GM23338 (cell line): ENCODE results near the gene MEP1A. TPM values are rescaled to one million over a fixed set of nuclear protein-coding genes. Genes with fewer than 3 reads are reported as not detected.

Experiments
- ATAC-seq: fragments of 200-7000 bp; cut with Tn5 transposase; 3 replicates; pipeline ENCODE4 v1.9.1; 2020
- DNase-seq: peaks from one replicate; pipeline ENCODE4 v3.0.0-alpha.2; 2015; ENCODE audit warnings: low spot score
- H2AFZ ChIP-seq: fragments of 200-600 bp; sonication (generic); 2 replicates; pipeline ENCODE4 v1.8.0; 2016; ENCODE audit warnings: antibody characterized with exemption, mild to moderate bottlenecking, moderate library complexity
- H3F3A ChIP-seq: fragments of 200-600 bp; sonication (generic); replicated peaks from 2 replicates; pipeline ENCODE4 v1.8.0; 2017; ENCODE audit warnings: antibody characterized with exemption, mixed run types, low read depth
- H3K27ac ChIP-seq: fragments of 200-600 bp; sonication (generic); 2 replicates; pipeline ENCODE4 v1.6.1; 2016; ENCODE audit warnings: low read depth
- H3K27me3 ChIP-seq: fragments of 200-600 bp; sonication (generic); 2 replicates; pipeline ENCODE4 v1.8.0; 2016; ENCODE audit warnings: mild to moderate bottlenecking, mixed run types, moderate library complexity; ENCODE audit not compliant: insufficient read depth
- H3K36me3 ChIP-seq: fragments of 200-600 bp; sonication (generic); 2 replicates; pipeline ENCODE4 v1.8.0; 2016; ENCODE audit warnings: mild to moderate bottlenecking; ENCODE audit not compliant: insufficient read depth
- H3K4me1 ChIP-seq: fragments of 200-600 bp; sonication (generic); 2 replicates; pipeline ENCODE4 v1.8.0; 2016; ENCODE audit warnings: mild to moderate bottlenecking, moderate library complexity; ENCODE audit not compliant: insufficient read depth
- H3K4me2 ChIP-seq: fragments of 200-600 bp; sonication (generic); 2 replicates; pipeline ENCODE4 v1.7.1; 2017; ENCODE audit warnings: mixed run types
- H3K4me3 ChIP-seq: fragments of 200-600 bp; sonication (generic); 2 replicates; pipeline ENCODE4 v1.6.1; 2016; ENCODE audit warnings: mixed run types
- H3K79me2 ChIP-seq: fragments of 200-600 bp; sonication (generic); replicated peaks from 2 replicates; pipeline ENCODE4 v1.8.0; 2017; ENCODE audit warnings: mild to moderate bottlenecking; ENCODE audit not compliant: insufficient read depth
- H3K9me2 ChIP-seq: fragments of 200-600 bp; sonication (generic); 2 replicates; pipeline ENCODE4 v1.8.0; 2017; ENCODE audit not compliant: insufficient read depth
- H4K20me1 ChIP-seq: fragments of 200-600 bp; sonication (generic); replicated peaks from 2 replicates; pipeline ENCODE4 v1.8.0; 2017; ENCODE audit warnings: mild to moderate bottlenecking; ENCODE audit not compliant: insufficient read depth
- H3K27ac Mint-ChIP-seq: 2 replicates; pipeline ENCODE4 v1.8.0; 2020; ENCODE audit warnings: inconsistent platforms, mild to moderate bottlenecking, moderate library complexity, mixed read lengths
- H3K27me3 Mint-ChIP-seq: 3 replicates; pipeline ENCODE4 v1.8.0; 2022; ENCODE audit warnings: low read depth, mild to moderate bottlenecking, moderate library complexity, mixed read lengths, inconsistent platforms; ENCODE audit not compliant: insufficient read depth, poor library complexity
- H3K36me3 Mint-ChIP-seq: 3 replicates; pipeline ENCODE4 v1.8.0; 2021; ENCODE audit warnings: low read depth, mild to moderate bottlenecking, inconsistent platforms, moderate library complexity, mixed read lengths
- H3K4me1 Mint-ChIP-seq: 3 replicates; pipeline ENCODE4 v1.8.0; 2020; ENCODE audit warnings: mild to moderate bottlenecking, inconsistent platforms, mixed read lengths
- H3K4me3 Mint-ChIP-seq: 3 replicates; pipeline ENCODE4 v1.8.0; 2021; ENCODE audit warnings: moderate library complexity, mild to moderate bottlenecking, inconsistent platforms, mixed read lengths
- H3K9me3 Mint-ChIP-seq: 3 replicates; pipeline ENCODE4 v1.8.0; 2020; ENCODE audit warnings: moderate library complexity, mild to moderate bottlenecking, inconsistent platforms, mixed read lengths
- CREB1 ChIP-seq: fragments of 250-450 bp; sonication (Bioruptor Pico); IDR thresholded peaks from 2 replicates; pipeline ENCODE4 v1.5.0; 2020; ENCODE audit warnings: low read depth, mild to moderate bottlenecking, moderate library complexity
- ETS1 ChIP-seq: IDR thresholded peaks from 2 replicates; pipeline ENCODE4 v1.6.1; 2016; ENCODE audit warnings: antibody characterized with exemption
- EZH2 ChIP-seq: fragments of 200-600 bp; sonication (generic); IDR thresholded peaks from one replicate; pipeline ENCODE4 v1.8.0; 2017; ENCODE audit warnings: antibody characterized with exemption, mild to moderate bottlenecking, low read depth; ENCODE audit not compliant: unreplicated experiment
- EZH2phosphoT487 ChIP-seq: fragments of 200-600 bp; sonication (generic); IDR thresholded peaks from one replicate; pipeline ENCODE4 v1.8.1; 2018; ENCODE audit warnings: antibody characterized with exemption; ENCODE audit not compliant: unreplicated experiment
- JUNB ChIP-seq: IDR thresholded peaks from one replicate; pipeline ENCODE4 v1.6.1; 2016; ENCODE audit warnings: antibody characterized with exemption; ENCODE audit not compliant: unreplicated experiment
- NANOG ChIP-seq: IDR thresholded peaks from 2 replicates; pipeline ENCODE4 v1.6.1; 2016; ENCODE audit warnings: antibody characterized with exemption, borderline replicate concordance
- POLR2AphosphoS5 ChIP-seq: IDR thresholded peaks from 2 replicates; pipeline ENCODE4 v1.6.1; 2016; ENCODE audit warnings: antibody characterized with exemption, low read depth
- STAT1 ChIP-seq: IDR thresholded peaks from one replicate; pipeline ENCODE4 v1.6.1; 2016; ENCODE audit warnings: antibody characterized with exemption; ENCODE audit not compliant: unreplicated experiment
- ZNF114 ChIP-seq: fragments of 250-450 bp; sonication (Bioruptor Pico); IDR thresholded peaks from 2 replicates; pipeline ENCODE4 v1.5.0; 2020; ENCODE audit warnings: mild to moderate bottlenecking, moderate library complexity
- ZNF331 ChIP-seq: fragments of 250-450 bp; sonication (Bioruptor Pico); IDR thresholded peaks from 2 replicates; pipeline ENCODE4 v1.5.0; 2020; ENCODE audit warnings: low read depth, mild to moderate bottlenecking, moderate library complexity
- polyA plus RNA-seq: library from polyadenylated mRNA; unstranded; fragments of >200 nt; fragmentation: Nextera tagmentation; extraction: Ambion mirVana; gene quantifications from 2 replicates; pipeline ENCODE4 v1.2.1, GENCODE V29; 2016
- total RNA-seq: library from RNA; depleted of rRNA; stranded (reverse); fragments of >200 nt; shearing (Covaris generic); gene quantifications from 2 replicates; pipeline ENCODE4 v1.2.3, GENCODE V29; 2014
- TF ChIP-seq, protein P1 (sequence below): fragments of 250-450 bp; sonication (Bioruptor Pico); IDR thresholded peaks from 2 replicates; pipeline ENCODE4 v1.5.0; 2020; ENCODE audit warnings: mild to moderate bottlenecking, moderate library complexity
- TF ChIP-seq, protein P2 (sequence below): IDR thresholded peaks from one replicate; pipeline ENCODE4 v1.6.1; 2018; ENCODE audit warnings: antibody characterized with exemption; ENCODE audit not compliant: unreplicated experiment
- TF ChIP-seq, protein P3 (sequence below), 2 experiments: fragments of 200-600 bp in 1 of 2; sonication (generic) in 1 of 2; conservative IDR thresholded peaks; 2 replicates each; pipeline versions ENCODE4 v1.5.1 to v1.6.1; 2016 to 2017; ENCODE audit warnings: antibody characterized with exemption in 2 of 2, low read depth in 2 of 2, mild to moderate bottlenecking in 2 of 2, moderate library complexity in 1 of 2

The MEP1A gene
- total and polyA plus RNA-seq, 2 experiments from 2014 or later: not detected

GRCh38 chr6:46760925-46761324 lies 32.3 kb upstream of the MEP1A start:
- Mint-ChIP-seq H3K4me3 (no peak overlapping the region), H3K4me1 (no peaks in the 10 kb centered on the region), H3K27ac (no peak overlapping the region), H3K36me3 (no peaks in the 10 kb centered on the region), H3K9me3 (no peaks in the 10 kb centered on the region; the same call in 2 of the 3 replicates), H3K27me3 (peaks cover 2% of the 10 kb centered on the region)
- TF ChIP-seq STAT1: no peak
- no peak for TF ChIP-seq POLR2AphosphoS5
- TF ChIP-seq, protein P1, sequence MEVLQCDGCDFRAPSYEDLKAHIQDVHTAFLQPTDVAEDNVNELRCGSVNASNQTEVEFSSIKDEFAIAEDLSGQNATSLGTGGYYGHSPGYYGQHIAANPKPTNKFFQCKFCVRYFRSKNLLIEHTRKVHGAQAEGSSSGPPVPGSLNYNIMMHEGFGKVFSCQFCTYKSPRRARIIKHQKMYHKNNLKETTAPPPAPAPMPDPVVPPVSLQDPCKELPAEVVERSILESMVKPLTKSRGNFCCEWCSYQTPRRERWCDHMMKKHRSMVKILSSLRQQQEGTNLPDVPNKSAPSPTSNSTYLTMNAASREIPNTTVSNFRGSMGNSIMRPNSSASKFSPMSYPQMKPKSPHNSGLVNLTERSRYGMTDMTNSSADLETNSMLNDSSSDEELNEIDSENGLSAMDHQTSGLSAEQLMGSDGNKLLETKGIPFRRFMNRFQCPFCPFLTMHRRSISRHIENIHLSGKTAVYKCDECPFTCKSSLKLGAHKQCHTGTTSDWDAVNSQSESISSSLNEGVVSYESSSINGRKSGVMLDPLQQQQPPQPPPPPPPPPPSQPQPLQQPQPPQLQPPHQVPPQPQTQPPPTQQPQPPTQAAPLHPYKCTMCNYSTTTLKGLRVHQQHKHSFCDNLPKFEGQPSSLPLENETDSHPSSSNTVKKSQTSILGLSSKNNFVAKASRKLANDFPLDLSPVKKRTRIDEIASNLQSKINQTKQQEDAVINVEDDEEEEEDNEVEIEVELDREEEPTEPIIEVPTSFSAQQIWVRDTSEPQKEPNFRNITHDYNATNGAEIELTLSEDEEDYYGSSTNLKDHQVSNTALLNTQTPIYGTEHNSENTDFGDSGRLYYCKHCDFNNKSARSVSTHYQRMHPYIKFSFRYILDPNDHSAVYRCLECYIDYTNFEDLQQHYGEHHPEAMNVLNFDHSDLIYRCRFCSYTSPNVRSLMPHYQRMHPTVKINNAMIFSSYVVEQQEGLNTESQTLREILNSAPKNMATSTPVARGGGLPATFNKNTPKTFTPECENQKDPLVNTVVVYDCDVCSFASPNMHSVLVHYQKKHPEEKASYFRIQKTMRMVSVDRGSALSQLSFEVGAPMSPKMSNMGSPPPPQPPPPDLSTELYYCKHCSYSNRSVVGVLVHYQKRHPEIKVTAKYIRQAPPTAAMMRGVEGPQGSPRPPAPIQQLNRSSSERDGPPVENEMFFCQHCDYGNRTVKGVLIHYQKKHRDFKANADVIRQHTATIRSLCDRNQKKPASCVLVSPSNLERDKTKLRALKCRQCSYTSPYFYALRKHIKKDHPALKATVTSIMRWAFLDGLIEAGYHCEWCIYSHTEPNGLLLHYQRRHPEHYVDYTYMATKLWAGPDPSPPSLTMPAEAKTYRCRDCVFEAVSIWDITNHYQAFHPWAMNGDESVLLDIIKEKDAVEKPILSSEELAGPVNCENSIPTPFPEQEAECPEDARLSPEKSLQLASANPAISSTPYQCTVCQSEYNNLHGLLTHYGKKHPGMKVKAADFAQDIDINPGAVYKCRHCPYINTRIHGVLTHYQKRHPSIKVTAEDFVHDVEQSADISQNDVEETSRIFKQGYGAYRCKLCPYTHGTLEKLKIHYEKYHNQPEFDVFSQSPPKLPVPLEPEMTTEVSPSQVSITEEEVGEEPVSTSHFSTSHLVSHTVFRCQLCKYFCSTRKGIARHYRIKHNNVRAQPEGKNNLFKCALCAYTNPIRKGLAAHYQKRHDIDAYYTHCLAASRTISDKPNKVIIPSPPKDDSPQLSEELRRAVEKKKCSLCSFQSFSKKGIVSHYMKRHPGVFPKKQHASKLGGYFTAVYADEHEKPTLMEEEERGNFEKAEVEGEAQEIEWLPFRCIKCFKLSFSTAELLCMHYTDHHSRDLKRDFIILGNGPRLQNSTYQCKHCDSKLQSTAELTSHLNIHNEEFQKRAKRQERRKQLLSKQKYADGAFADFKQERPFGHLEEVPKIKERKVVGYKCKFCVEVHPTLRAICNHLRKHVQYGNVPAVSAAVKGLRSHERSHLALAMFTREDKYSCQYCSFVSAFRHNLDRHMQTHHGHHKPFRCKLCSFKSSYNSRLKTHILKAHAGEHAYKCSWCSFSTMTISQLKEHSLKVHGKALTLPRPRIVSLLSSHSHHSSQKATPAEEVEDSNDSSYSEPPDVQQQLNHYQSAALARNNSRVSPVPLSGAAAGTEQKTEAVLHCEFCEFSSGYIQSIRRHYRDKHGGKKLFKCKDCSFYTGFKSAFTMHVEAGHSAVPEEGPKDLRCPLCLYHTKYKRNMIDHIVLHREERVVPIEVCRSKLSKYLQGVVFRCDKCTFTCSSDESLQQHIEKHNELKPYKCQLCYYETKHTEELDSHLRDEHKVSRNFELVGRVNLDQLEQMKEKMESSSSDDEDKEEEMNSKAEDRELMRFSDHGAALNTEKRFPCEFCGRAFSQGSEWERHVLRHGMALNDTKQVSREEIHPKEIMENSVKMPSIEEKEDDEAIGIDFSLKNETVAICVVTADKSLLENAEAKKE (CRISPR knock-in tag): no peak
- no peak for TF ChIP-seq CREB1 (CRISPR knock-in tag)
- no peak for TF ChIP-seq ZNF331
- no peak for TF ChIP-seq EZH2phosphoT487
- TF ChIP-seq, protein P2, sequence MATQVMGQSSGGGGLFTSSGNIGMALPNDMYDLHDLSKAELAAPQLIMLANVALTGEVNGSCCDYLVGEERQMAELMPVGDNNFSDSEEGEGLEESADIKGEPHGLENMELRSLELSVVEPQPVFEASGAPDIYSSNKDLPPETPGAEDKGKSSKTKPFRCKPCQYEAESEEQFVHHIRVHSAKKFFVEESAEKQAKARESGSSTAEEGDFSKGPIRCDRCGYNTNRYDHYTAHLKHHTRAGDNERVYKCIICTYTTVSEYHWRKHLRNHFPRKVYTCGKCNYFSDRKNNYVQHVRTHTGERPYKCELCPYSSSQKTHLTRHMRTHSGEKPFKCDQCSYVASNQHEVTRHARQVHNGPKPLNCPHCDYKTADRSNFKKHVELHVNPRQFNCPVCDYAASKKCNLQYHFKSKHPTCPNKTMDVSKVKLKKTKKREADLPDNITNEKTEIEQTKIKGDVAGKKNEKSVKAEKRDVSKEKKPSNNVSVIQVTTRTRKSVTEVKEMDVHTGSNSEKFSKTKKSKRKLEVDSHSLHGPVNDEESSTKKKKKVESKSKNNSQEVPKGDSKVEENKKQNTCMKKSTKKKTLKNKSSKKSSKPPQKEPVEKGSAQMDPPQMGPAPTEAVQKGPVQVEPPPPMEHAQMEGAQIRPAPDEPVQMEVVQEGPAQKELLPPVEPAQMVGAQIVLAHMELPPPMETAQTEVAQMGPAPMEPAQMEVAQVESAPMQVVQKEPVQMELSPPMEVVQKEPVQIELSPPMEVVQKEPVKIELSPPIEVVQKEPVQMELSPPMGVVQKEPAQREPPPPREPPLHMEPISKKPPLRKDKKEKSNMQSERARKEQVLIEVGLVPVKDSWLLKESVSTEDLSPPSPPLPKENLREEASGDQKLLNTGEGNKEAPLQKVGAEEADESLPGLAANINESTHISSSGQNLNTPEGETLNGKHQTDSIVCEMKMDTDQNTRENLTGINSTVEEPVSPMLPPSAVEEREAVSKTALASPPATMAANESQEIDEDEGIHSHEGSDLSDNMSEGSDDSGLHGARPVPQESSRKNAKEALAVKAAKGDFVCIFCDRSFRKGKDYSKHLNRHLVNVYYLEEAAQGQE: no peak
- TF ChIP-seq EZH2: no peak
- TF ChIP-seq ETS1: no peak
- TF ChIP-seq, protein P3, sequence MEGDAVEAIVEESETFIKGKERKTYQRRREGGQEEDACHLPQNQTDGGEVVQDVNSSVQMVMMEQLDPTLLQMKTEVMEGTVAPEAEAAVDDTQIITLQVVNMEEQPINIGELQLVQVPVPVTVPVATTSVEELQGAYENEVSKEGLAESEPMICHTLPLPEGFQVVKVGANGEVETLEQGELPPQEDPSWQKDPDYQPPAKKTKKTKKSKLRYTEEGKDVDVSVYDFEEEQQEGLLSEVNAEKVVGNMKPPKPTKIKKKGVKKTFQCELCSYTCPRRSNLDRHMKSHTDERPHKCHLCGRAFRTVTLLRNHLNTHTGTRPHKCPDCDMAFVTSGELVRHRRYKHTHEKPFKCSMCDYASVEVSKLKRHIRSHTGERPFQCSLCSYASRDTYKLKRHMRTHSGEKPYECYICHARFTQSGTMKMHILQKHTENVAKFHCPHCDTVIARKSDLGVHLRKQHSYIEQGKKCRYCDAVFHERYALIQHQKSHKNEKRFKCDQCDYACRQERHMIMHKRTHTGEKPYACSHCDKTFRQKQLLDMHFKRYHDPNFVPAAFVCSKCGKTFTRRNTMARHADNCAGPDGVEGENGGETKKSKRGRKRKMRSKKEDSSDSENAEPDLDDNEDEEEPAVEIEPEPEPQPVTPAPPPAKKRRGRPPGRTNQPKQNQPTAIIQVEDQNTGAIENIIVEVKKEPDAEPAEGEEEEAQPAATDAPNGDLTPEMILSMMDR (conservative IDR thresholded peaks at IDR 0.05; ENCODE audit: low read depth in 2 of 2): no peak
- TF ChIP-seq JUNB: no peak
- TF ChIP-seq NANOG: no peak
- no peak for TF ChIP-seq ZNF114 (CRISPR knock-in tag)
- Histone ChIP-seq H2AFZ (no peak overlapping the region), H3K4me2 (no peak overlapping the region), H3K27me3 (no peaks in the 10 kb centered on the region), H3K79me2 (no peaks in the 10 kb centered on the region), H4K20me1 (no peaks in the 10 kb centered on the region), H3K27ac (no peak overlapping the region), H3F3A (no peaks in the 10 kb centered on the region), H3K4me1 (peaks cover 6% of the 10 kb centered on the region; the same call in 1 of the 2 replicates), H3K4me3 (no peak overlapping the region), H3K36me3 (no peaks in the 10 kb centered on the region), H3K9me2 (no peaks in the 10 kb centered on the region)
- ATAC-seq: no peak
- no peak for DNase-seq
